IgD-negative memory B cell (primary cell): ENCODE measurements around the gene TAF11. TPM values are rescaled to one million over a fixed set of nuclear protein-coding genes. Genes with fewer than 3 reads are reported as not detected.
A peak's percentile ranks its signal among the peaks of the same experiment; 100 is the strongest.
"Not testable (repeated sequence)": the region's sequence is repeated elsewhere in the genome, so short reads cannot be mapped to it uniquely, and the experiment has no call there.

ENCODE experiments used
- H3K27ac Mint-ChIP-seq, 3 donors: one replicate each; pipeline ENCODE4 v1.8.0; 2020 to 2022; ENCODE audit warnings: mild to moderate bottlenecking in 3 of 3, mixed read lengths in 3 of 3, moderate library complexity in 1 of 3
- H3K27me3 Mint-ChIP-seq: one replicate; pipeline ENCODE4 v1.8.0; 2021; ENCODE audit warnings: mixed read lengths
- H3K36me3 Mint-ChIP-seq: one replicate; pipeline ENCODE4 v1.8.0; 2020; ENCODE audit warnings: mild to moderate bottlenecking, mixed read lengths
- H3K4me1 Mint-ChIP-seq, 3 donors: one replicate each; pipeline ENCODE4 v1.8.0; 2020 to 2022; ENCODE audit warnings: mixed read lengths in 3 of 3, mild to moderate bottlenecking in 1 of 3
- H3K4me3 Mint-ChIP-seq, 4 donors: one replicate each; pipeline ENCODE4 v1.8.0; 2020 to 2022; ENCODE audit warnings: mild to moderate bottlenecking in 4 of 4, mixed read lengths in 4 of 4, moderate library complexity in 3 of 4
- H3K9me3 Mint-ChIP-seq, 3 donors: one replicate each; pipeline ENCODE4 v1.8.0; 2020 to 2021; ENCODE audit warnings: mixed read lengths in 3 of 3, mild to moderate bottlenecking in 1 of 3
- polyA plus RNA-seq: library from polyadenylated mRNA; unstranded; fragments of 300-500 nt; fragmentation: Illumina TruSeq; gene quantifications from one replicate; pipeline ENCODE4 v1.2.3, GENCODE V29; 2021

TAF11 gene
- polyA plus RNA-seq: 17.3 TPM

GRCh38 chr6:34887753-34888513 is at the start of gene TAF11:
Gene TAF11 (minus strand): TSS chr6:34888042. CDS start chr6:34887957, 85 bp downstream.
- H3K27ac Mint-ChIP-seq: peak within 1 kb of the TSS; percentile 93 to 100 (median 99)

GRCh38 chr6:34934516-34934915 is 46.7 kb upstream of the TAF11 start:
- Mint-ChIP-seq H3K4me3 (no peak overlapping the region), H3K27me3 (no peaks in the 10 kb centered on the region), H3K4me1 (peaks cover 7 to 13% (median 12%) of the 10 kb centered on the region in 3 donors), H3K9me3 (no peaks in the 10 kb centered on the region), H3K36me3 (peaks cover 18% of the 10 kb centered on the region), H3K27ac (no peak overlapping the region)

More at GRCh38 chr6:34887753-34888513, at the start of gene TAF11:
- peaks cover 23 to 35% (median 28%) of the 10 kb centered on the region in 3 donors for H3K4me1 Mint-ChIP-seq
- H3K9me3 Mint-ChIP-seq: no peaks in the 10 kb centered on the region
- peak within 1 kb of the TSS; percentile 95 to 100 (median 100) for H3K4me3 Mint-ChIP-seq
- no peaks in the 10 kb centered on the region for H3K27me3 Mint-ChIP-seq
- no peaks in the 10 kb centered on the region for H3K36me3 Mint-ChIP-seq

GRCh38 chr6:34932202-34932601 is 44.4 kb upstream of the TAF11 start:
- not testable (repeated sequence) for H3K4me3 Mint-ChIP-seq
- H3K36me3 Mint-ChIP-seq: peaks cover 14% of the 10 kb centered on the region

GRCh38 chr6:34930221-34930620 is 42.4 kb upstream of the TAF11 start:
- Mint-ChIP-seq H3K4me3 (no peak overlapping the region), H3K27me3 (no peaks in the 10 kb centered on the region), H3K36me3 (peaks cover 14% of the 10 kb centered on the region), H3K4me1 (peaks cover 13 to 19% (median 16%) of the 10 kb centered on the region in 3 donors), H3K27ac (peak overlapping the region in 1 of 3 donors; percentile 65), H3K9me3 (no peaks in the 10 kb centered on the region)

More at GRCh38 chr6:34932202-34932601, 44.4 kb upstream of the TAF11 start:
- not testable (repeated sequence) for H3K27ac Mint-ChIP-seq, H3K27me3 Mint-ChIP-seq, H3K9me3 Mint-ChIP-seq
- H3K4me1 Mint-ChIP-seq: peaks cover 11 to 19% (median 18%) of the 10 kb centered on the region in 3 donors

- peaks cover 12% of the 10 kb centered on the region for H3K36me3 Mint-ChIP-seq
- peak overlapping the region in 1 of 3 donors; percentile 65 for H3K27ac Mint-ChIP-seq
- no peaks in the 10 kb centered on the region for H3K9me3 Mint-ChIP-seq
- H3K4me1 Mint-ChIP-seq: peaks cover 9 to 16% (median 12%) of the 10 kb centered on the region in 3 donors
- H3K27me3 Mint-ChIP-seq: no peaks in the 10 kb centered on the region
- no peak overlapping the region for H3K4me3 Mint-ChIP-seq
Measured at GRCh38 chr6:34929241-34929978, 41.6 kb upstream of the TAF11 start.

GRCh38 chr6:34928695-34929094 is 40.9 kb upstream of the TAF11 start:
- Mint-ChIP-seq H3K36me3 (peaks cover 12% of the 10 kb centered on the region), H3K4me1 (peaks cover 9 to 14% (median 10%) of the 10 kb centered on the region in 3 donors), H3K4me3 (no peak overlapping the region), H3K27ac (no peak overlapping the region), H3K9me3 (no peaks in the 10 kb centered on the region), H3K27me3 (no peaks in the 10 kb centered on the region)

- Mint-ChIP-seq H3K27me3 (no peaks in the 10 kb centered on the region), H3K36me3 (peaks cover 12% of the 10 kb centered on the region), H3K4me3 (no peak overlapping the region), H3K4me1 (peaks cover 9 to 14% (median 10%) of the 10 kb centered on the region in 3 donors), H3K27ac (no peak overlapping the region), H3K9me3 (no peaks in the 10 kb centered on the region)
Measured at GRCh38 chr6:34928220-34928619, 40.4 kb upstream of the TAF11 start.

- Mint-ChIP-seq H3K4me1 (peaks cover 9 to 14% (median 9%) of the 10 kb centered on the region in 3 donors), H3K27me3 (no peaks in the 10 kb centered on the region), H3K9me3 (no peaks in the 10 kb centered on the region), H3K27ac (no peak overlapping the region), H3K36me3 (peaks cover 7% of the 10 kb centered on the region), H3K4me3 (no peak overlapping the region)
Measured at GRCh38 chr6:34926655-34927054, 38.8 kb upstream of the TAF11 start.

- peaks cover 2% of the 10 kb centered on the region for H3K36me3 Mint-ChIP-seq
- peak overlapping the region in 1 of 3 donors; percentile 7 for H3K27ac Mint-ChIP-seq
- H3K9me3 Mint-ChIP-seq: no peaks in the 10 kb centered on the region
- H3K4me3 Mint-ChIP-seq: no peak overlapping the region
- H3K27me3 Mint-ChIP-seq: no peaks in the 10 kb centered on the region
- peaks cover 6 to 11% (median 9%) of the 10 kb centered on the region in 3 donors for H3K4me1 Mint-ChIP-seq
Measured at GRCh38 chr6:34924831-34925625, 37.2 kb upstream of the TAF11 start.

GRCh38 chr6:34922177-34922663 is 34.4 kb upstream of the TAF11 start:
- Mint-ChIP-seq H3K36me3 (peaks cover 7% of the 10 kb centered on the region), H3K9me3 (no peaks in the 10 kb centered on the region), H3K27ac (no peak overlapping the region), H3K4me1 (peaks cover 0 to 2% (median 0%) of the 10 kb centered on the region in 3 donors), H3K27me3 (no peaks in the 10 kb centered on the region), H3K4me3 (no peak overlapping the region)

GRCh38 chr6:34920097-34920496 is 32.3 kb upstream of the TAF11 start:
- no peak overlapping the region for H3K27ac Mint-ChIP-seq
- no peaks in the 10 kb centered on the region for H3K4me1 Mint-ChIP-seq
- peaks cover 7% of the 10 kb centered on the region for H3K36me3 Mint-ChIP-seq
- H3K27me3 Mint-ChIP-seq: no peaks in the 10 kb centered on the region
- no peak overlapping the region for H3K4me3 Mint-ChIP-seq
- no peaks in the 10 kb centered on the region for H3K9me3 Mint-ChIP-seq

- no peaks in the 10 kb centered on the region for H3K27me3 Mint-ChIP-seq
- peaks cover 7% of the 10 kb centered on the region for H3K36me3 Mint-ChIP-seq
- H3K9me3 Mint-ChIP-seq: no peaks in the 10 kb centered on the region
- H3K4me3 Mint-ChIP-seq: no peak overlapping the region
- no peak overlapping the region for H3K27ac Mint-ChIP-seq
- no peaks in the 10 kb centered on the region for H3K4me1 Mint-ChIP-seq
Measured at GRCh38 chr6:34919651-34920050, 31.8 kb upstream of the TAF11 start.

- Mint-ChIP-seq H3K27me3 (no peaks in the 10 kb centered on the region), H3K4me3 (no peak overlapping the region), H3K36me3 (peaks cover 7% of the 10 kb centered on the region), H3K27ac (no peak overlapping the region), H3K9me3 (no peaks in the 10 kb centered on the region), H3K4me1 (peaks cover 0 to 5% (median 4%) of the 10 kb centered on the region in 3 donors)
Measured at GRCh38 chr6:34917626-34918285, 29.9 kb upstream of the TAF11 start.

- H3K9me3 Mint-ChIP-seq: no peaks in the 10 kb centered on the region
- peaks cover 4 to 16% (median 15%) of the 10 kb centered on the region in 3 donors for H3K4me1 Mint-ChIP-seq
- H3K27ac Mint-ChIP-seq: no peak overlapping the region
- H3K36me3 Mint-ChIP-seq: peaks cover 7% of the 10 kb centered on the region
- H3K27me3 Mint-ChIP-seq: no peaks in the 10 kb centered on the region
- no peak overlapping the region for H3K4me3 Mint-ChIP-seq
Measured at GRCh38 chr6:34916348-34916967, 28.6 kb upstream of the TAF11 start.
